PC-3 (cell line): Measurements from ENCODE around the gene SEPTIN5. TPM values are rescaled to one million over a fixed set of nuclear protein-coding genes. Genes with fewer than 3 reads are reported as not detected.

Source experiments
- total RNA-seq: library from RNA; depleted of rRNA; stranded (reverse); fragments of >200 nt; gene quantifications from 2 replicates; pipeline ENCODE4 v1.2.3, GENCODE V29; 2014; rRNA removed

The SEPTIN5 gene
- total RNA-seq, 1 experiment from 2014 or later, result 27.5 TPM

Other genes starting within 250 kb of the SEPTIN5 start
- 92.6 and 95.7 TPM in 2 replicates for gene UFD1, start 235.3 kb upstream of the SEPTIN5 start, total RNA-seq
- gene CDC45, start 234.6 kb upstream of the SEPTIN5 start, total RNA-seq, result 70.9 and 77.1 TPM in 2 replicates
- gene CLDN5, start 190.1 kb upstream of the SEPTIN5 start, total RNA-seq, result 0.47 TPM in 1 of 2 replicates, not detected in the other
- 0.80 and 5.9 TPM in 2 replicates for gene GP1BB, start 9.0 kb downstream of the SEPTIN5 start, total RNA-seq
- 15.9 and 18.6 TPM in 2 replicates for gene TBX1, start 46.3 kb downstream of the SEPTIN5 start, total RNA-seq
- 27.0 and 28.8 TPM in 2 replicates for gene GNB1L, start 140.4 kb downstream of the SEPTIN5 start, total RNA-seq
- 7.8 and 12.2 TPM in 2 replicates for gene RTL10, start 140.4 kb downstream of the SEPTIN5 start, total RNA-seq
- gene COMT, start 227.3 kb downstream of the SEPTIN5 start, total RNA-seq, result 204 and 205 TPM in 2 replicates
- 23.0 and 32.1 TPM in 2 replicates for gene TXNRD2, start 227.3 kb downstream of the SEPTIN5 start, total RNA-seq